Neutrophil (primary cell): ENCODE measurements around the gene GOLGA7B.

Source experiments
- H3K27ac ChIP-seq: fragments of 200-600 bp; sonication (generic); 2 replicates; pipeline ENCODE4 v1.5.1; 2016; ENCODE audit warnings: mild to moderate bottlenecking, moderate library complexity
- H3K27me3 ChIP-seq: fragments of 200-600 bp; sonication (generic); 2 replicates; pipeline ENCODE4 v1.6.0; 2016; ENCODE audit warnings: mild to moderate bottlenecking
- H3K36me3 ChIP-seq: fragments of 200-600 bp; sonication (generic); 2 replicates; pipeline ENCODE4 v1.5.1; 2017
- H3K4me1 ChIP-seq, 2 experiments: fragments of 200-600 bp in 1 of 2; sonication (generic) in 1 of 2; 1 replicate in 1 of 2; 2 replicates in 1 of 2; pipeline versions ENCODE4 v1.5.1 to v1.6.1; 2013 to 2016; ENCODE audit warnings: low read depth in 1 of 2, low read length in 1 of 2, mild to moderate bottlenecking in 1 of 2, moderate library complexity in 1 of 2; ENCODE audit not compliant: control insufficient read depth in 1 of 2, insufficient read depth in 1 of 2
- H3K4me3 ChIP-seq, 2 experiments: fragments of 200-600 bp in 1 of 2; sonication (generic) in 1 of 2; 1 replicate in 1 of 2; 2 replicates in 1 of 2; pipeline ENCODE4 v1.5.1; 2013 to 2016; ENCODE audit warnings: low read depth in 1 of 2, low read length in 1 of 2, mild to moderate bottlenecking in 1 of 2, moderate library complexity in 1 of 2
- H3K9me3 ChIP-seq: fragments of 200-600 bp; sonication (generic); 2 replicates; pipeline ENCODE4 v1.5.1; 2016
- TF ChIP-seq, protein P1 (sequence below): fragments of 200-600 bp; sonication (generic); IDR thresholded peaks from 2 replicates; pipeline ENCODE4 v1.5.1; 2016; ENCODE audit warnings: antibody characterized with exemption

GOLGA7B gene

DNA sequence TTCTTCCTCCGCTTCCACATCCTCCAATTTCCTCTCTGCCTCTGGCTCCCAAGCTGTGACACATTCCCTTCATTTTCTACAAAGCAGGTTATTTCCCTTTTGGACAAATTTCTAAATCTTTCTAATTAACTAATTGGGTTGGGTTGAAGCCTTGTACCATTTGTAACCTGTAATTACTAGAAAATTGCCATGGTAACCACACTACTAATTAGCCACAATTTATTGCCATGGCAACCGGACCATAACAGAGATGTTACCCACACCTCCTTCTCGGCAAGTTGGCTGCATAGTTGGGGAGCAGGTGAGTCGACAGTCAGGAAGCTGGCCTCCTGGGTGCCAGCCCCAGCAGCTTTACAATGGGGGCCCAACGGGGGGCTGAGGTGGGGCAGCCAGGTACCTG is 61.6 kb downstream of the GOLGA7B start:
- H3K27ac ChIP-seq: no peak overlapping the region
- peaks cover 67% of the 10 kb centered on the region for H3K27me3 ChIP-seq
- H3K4me3 ChIP-seq: no peak overlapping the region
- H3K4me1 ChIP-seq: no peaks in the 10 kb centered on the region
- TF ChIP-seq, protein P1, sequence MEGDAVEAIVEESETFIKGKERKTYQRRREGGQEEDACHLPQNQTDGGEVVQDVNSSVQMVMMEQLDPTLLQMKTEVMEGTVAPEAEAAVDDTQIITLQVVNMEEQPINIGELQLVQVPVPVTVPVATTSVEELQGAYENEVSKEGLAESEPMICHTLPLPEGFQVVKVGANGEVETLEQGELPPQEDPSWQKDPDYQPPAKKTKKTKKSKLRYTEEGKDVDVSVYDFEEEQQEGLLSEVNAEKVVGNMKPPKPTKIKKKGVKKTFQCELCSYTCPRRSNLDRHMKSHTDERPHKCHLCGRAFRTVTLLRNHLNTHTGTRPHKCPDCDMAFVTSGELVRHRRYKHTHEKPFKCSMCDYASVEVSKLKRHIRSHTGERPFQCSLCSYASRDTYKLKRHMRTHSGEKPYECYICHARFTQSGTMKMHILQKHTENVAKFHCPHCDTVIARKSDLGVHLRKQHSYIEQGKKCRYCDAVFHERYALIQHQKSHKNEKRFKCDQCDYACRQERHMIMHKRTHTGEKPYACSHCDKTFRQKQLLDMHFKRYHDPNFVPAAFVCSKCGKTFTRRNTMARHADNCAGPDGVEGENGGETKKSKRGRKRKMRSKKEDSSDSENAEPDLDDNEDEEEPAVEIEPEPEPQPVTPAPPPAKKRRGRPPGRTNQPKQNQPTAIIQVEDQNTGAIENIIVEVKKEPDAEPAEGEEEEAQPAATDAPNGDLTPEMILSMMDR: no peak
- H3K36me3 ChIP-seq: no peaks in the 10 kb centered on the region
- H3K9me3 ChIP-seq: no peaks in the 10 kb centered on the region

DNA sequence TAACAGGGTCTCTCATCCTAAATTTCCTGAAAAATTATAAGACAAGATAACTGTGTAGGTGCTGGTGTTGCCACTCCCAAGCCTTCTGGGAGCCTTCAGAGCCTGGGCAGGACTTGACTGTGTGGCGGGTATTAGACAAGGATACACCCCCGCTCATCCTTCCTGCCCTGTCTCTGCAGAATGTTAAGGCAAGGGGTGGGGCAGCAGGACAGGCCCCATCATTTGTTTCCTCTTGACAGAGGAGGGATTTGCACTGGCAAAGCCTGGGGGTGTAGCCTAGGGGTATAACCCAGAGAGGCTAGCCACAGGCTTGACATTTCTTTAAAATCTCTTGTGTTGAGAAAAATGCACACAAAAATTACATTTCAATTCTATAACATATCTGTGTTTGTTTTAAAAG is 63.5 kb downstream of the GOLGA7B start:
- TF ChIP-seq, protein P1: no peak
- no peak overlapping the region for H3K27ac ChIP-seq
- no peak overlapping the region for H3K4me3 ChIP-seq
- no peaks in the 10 kb centered on the region for H3K9me3 ChIP-seq
- no peaks in the 10 kb centered on the region for H3K36me3 ChIP-seq
- peaks cover 64% of the 10 kb centered on the region for H3K27me3 ChIP-seq
- no peaks in the 10 kb centered on the region for H3K4me1 ChIP-seq

DNA sequence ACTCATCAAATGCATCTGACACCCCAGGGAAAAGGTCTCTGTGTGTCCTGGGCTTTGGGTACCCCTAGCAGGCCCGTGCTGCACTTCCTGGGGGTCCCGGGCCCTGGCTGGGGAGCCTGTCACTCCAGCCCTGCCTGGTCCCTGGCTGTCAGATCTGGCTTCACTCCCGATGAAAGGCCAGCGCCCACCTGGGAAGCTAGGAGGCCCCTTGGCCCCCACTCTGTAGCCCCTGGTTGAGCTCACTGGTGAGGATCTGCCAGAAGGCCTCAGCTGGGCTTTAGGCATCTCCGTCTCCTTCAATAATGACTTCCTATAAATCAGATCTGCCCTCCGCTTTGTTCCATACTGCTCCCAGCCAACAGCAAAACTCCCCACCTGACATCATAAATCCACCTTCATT is 64.0 kb downstream of the GOLGA7B start:
- no peaks in the 10 kb centered on the region for H3K4me1 ChIP-seq
- TF ChIP-seq, protein P1: no peak
- no peaks in the 10 kb centered on the region for H3K36me3 ChIP-seq
- H3K9me3 ChIP-seq: no peaks in the 10 kb centered on the region
- H3K4me3 ChIP-seq: no peak overlapping the region
- peaks cover 64% of the 10 kb centered on the region for H3K27me3 ChIP-seq
- no peak overlapping the region for H3K27ac ChIP-seq

DNA sequence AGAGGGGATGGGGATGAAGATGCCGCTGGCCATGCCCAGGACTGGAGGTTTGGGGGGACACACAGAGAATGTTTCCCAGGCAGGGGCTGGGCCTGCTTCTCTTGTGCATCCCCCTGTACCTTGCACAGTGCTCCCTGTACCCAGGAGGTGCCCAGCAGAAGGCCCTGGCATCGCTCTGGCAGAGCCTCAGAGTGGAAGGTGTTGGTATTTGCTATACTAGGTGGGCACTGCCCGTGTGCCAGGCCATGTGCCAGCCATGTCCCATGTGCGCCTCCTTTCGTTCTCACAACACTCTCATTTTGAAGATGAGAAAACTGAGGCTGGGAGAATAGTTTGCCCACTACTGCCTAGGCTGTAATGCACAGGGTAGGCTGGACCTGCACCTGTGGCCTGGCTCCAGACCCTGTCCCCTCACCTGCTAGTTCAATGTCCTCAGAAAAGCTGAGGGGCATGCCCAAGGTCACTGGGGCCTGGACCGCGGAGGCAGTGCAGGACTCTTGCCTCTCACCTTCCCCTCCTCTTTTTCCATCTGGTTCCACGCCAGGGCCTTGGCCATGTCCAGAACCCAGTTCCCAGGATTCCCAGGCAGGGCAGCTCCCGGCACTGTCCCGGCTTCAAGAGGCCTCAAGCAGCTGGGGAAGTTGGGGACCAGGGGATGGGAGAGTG is 64.7 kb downstream of the GOLGA7B start:
- no peaks in the 10 kb centered on the region for H3K4me1 ChIP-seq
- H3K9me3 ChIP-seq: no peaks in the 10 kb centered on the region
- H3K36me3 ChIP-seq: no peaks in the 10 kb centered on the region
- TF ChIP-seq, protein P1: no peak
- H3K27ac ChIP-seq: no peak overlapping the region
- peaks cover 63% of the 10 kb centered on the region for H3K27me3 ChIP-seq
- H3K4me3 ChIP-seq: no peak overlapping the region

DNA sequence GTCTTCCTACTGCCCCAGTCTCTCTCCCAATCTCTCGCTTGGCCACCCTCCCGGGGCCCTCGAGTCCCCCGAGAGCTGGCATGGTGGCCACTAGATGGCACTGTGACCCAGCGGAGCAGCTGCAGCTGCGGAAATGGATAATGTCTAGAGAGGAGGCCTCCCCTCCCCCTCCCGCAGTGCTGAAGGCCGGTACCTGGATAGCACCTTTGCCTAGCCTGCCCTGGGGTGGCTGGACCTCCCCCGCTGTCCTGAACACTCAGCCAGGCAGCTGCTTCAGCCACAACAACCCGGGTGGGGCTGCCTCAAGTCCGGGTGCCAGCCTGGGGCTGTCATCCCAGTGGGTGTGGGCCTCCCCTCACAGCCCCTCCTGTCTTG is 65.2 kb downstream of the GOLGA7B start:
- Histone ChIP-seq H3K4me1 (no peaks in the 10 kb centered on the region), H3K4me3 (no peak overlapping the region), H3K36me3 (no peaks in the 10 kb centered on the region), H3K27me3 (peaks cover 59% of the 10 kb centered on the region), H3K9me3 (no peaks in the 10 kb centered on the region), H3K27ac (no peak overlapping the region)
- TF ChIP-seq, protein P1: no peak
